GM23248 (cell line): ENCODE data around the gene SPOP. TPM values are rescaled to one million over a fixed set of nuclear protein-coding genes. Genes with fewer than 3 reads are reported as not detected.

Source experiments
- DNase-seq: peaks from one replicate; pipeline ENCODE4 v3.0.0-alpha.2; 2015
- H2AFZ ChIP-seq: fragments of 200-600 bp; sonication (generic); 2 replicates; pipeline ENCODE4 v1.6.1; 2016; ENCODE audit warnings: antibody characterized with exemption
- H3F3A ChIP-seq: fragments of 200-600 bp; sonication (generic); 2 replicates; pipeline ENCODE4 v1.6.1; 2016; ENCODE audit warnings: mild to moderate bottlenecking, antibody characterized with exemption, mixed run types; ENCODE audit not compliant: insufficient read depth
- H3K27ac ChIP-seq: fragments of 200-600 bp; sonication (generic); 2 replicates; pipeline ENCODE4 v1.5.1; 2016; ENCODE audit warnings: mild to moderate bottlenecking
- H3K27me3 ChIP-seq: fragments of 200-600 bp; sonication (generic); replicated peaks from 2 replicates; pipeline ENCODE4 v1.6.1; 2016; ENCODE audit warnings: mild to moderate bottlenecking; ENCODE audit not compliant: insufficient read depth
- H3K36me3 ChIP-seq: fragments of 200-600 bp; sonication (generic); 2 replicates; pipeline ENCODE4 v1.6.1; 2016; ENCODE audit warnings: low read depth, mild to moderate bottlenecking
- H3K4me1 ChIP-seq: fragments of 200-600 bp; sonication (generic); 2 replicates; pipeline ENCODE4 v1.6.1; 2016; ENCODE audit warnings: mild to moderate bottlenecking; ENCODE audit not compliant: insufficient read depth
- H3K4me2 ChIP-seq: fragments of 200-600 bp; sonication (generic); one replicate; pipeline ENCODE4 v1.6.1; 2016; ENCODE audit warnings: mild to moderate bottlenecking; ENCODE audit not compliant: unreplicated experiment
- H3K4me3 ChIP-seq: fragments of 200-600 bp; sonication (generic); 2 replicates; pipeline ENCODE4 v1.5.1; 2016; ENCODE audit warnings: mild to moderate bottlenecking
- H3K79me2 ChIP-seq: fragments of 200-600 bp; sonication (generic); 2 replicates; pipeline ENCODE4 v1.6.1; 2016; ENCODE audit warnings: mild to moderate bottlenecking; ENCODE audit not compliant: insufficient read depth
- H3K9ac ChIP-seq: fragments of 200-600 bp; sonication (generic); 2 replicates; pipeline ENCODE4 v1.6.1; 2016; ENCODE audit warnings: mild to moderate bottlenecking
- H3K9me2 ChIP-seq: fragments of 200-600 bp; sonication (generic); 2 replicates; pipeline ENCODE4 v1.6.1; 2016; ENCODE audit warnings: mixed run types, mild to moderate bottlenecking, moderate library complexity; ENCODE audit not compliant: insufficient read depth
- H3K9me3 ChIP-seq: fragments of 200-600 bp; sonication (generic); one replicate; pipeline ENCODE4 v1.6.1; 2017; ENCODE audit warnings: low read depth
- H4K20me1 ChIP-seq: fragments of 200-600 bp; sonication (generic); 2 replicates; pipeline ENCODE4 v1.6.0; 2016; ENCODE audit not compliant: insufficient read depth
- EZH2 ChIP-seq: fragments of 200-600 bp; sonication (generic); IDR thresholded peaks from 2 replicates; pipeline ENCODE4 v1.6.1; 2018; ENCODE audit warnings: antibody characterized with exemption, mild to moderate bottlenecking; ENCODE audit not compliant: insufficient read depth, poor library complexity, severe bottlenecking
- EZH2phosphoT487 ChIP-seq: fragments of 200-600 bp; sonication (generic); IDR thresholded peaks from 2 replicates; pipeline ENCODE4 v1.6.1; 2018; ENCODE audit warnings: antibody characterized with exemption, moderate library complexity, mild to moderate bottlenecking, low read depth; ENCODE audit not compliant: insufficient read depth
- WGBS, 2 experiments: methylation state at CpG; one replicate each; pipeline ENCODE4 v1.1.6; 2015 to 2017; ENCODE audit warnings: low lambda C conversion rate in 2 of 2, low coverage in 1 of 2; ENCODE audit errors: missing lambda C conversion rate in 2 of 2; 5-methylcytosine and 5-hydroxymethylcytosine counted together
- in situ Hi-C: fragments of 300-500 bp; cut with MboI; formaldehyde crosslinking; loops from 2 replicates; pipeline ENCODE4 v1.15.0; 2020
- polyA plus RNA-seq: library from polyadenylated mRNA; unstranded; fragments of >200 nt; fragmentation: Nextera tagmentation; extraction: Ambion mirVana; gene quantifications from 2 replicates; pipeline ENCODE4 v1.2.1, GENCODE V29; 2016
- total RNA-seq: library from RNA; depleted of rRNA; stranded (reverse); fragments of >200 nt; shearing (Covaris generic); gene quantifications from 2 replicates; pipeline ENCODE4 v1.2.3, GENCODE V29; 2014

The SPOP gene
- total and polyA plus RNA-seq, 2 experiments from 2014 or later, result 64.1 to 69.8 TPM

- Histone ChIP-seq H3K27me3 (no peaks in the 10 kb centered on the region), H4K20me1 (peaks cover 4% of the 10 kb centered on the region; the same call in 1 of the 2 replicates), H3K9me2 (no peaks in the 10 kb centered on the region), H3F3A (peaks cover 18% of the 10 kb centered on the region), H3K4me1 (peaks cover 30% of the 10 kb centered on the region), H3K9me3 (no peaks in the 10 kb centered on the region), H3K4me3 (peak overlapping the region; percentile 44), H3K79me2 (peaks cover 100% of the 10 kb centered on the region), H3K27ac (peak overlapping the region; percentile 61), H2AFZ (peak overlapping the region; percentile 26; the same call in 1 of the 2 replicates), H3K36me3 (0 out of 2 replicates have a peak, but pooled peaks cover 10% of the 10 kb centered on the region), H3K4me2 (peak overlapping the region; percentile 81), H3K9ac (peak overlapping the region; percentile 55)
- no peak for TF ChIP-seq EZH2
- no peak for TF ChIP-seq EZH2phosphoT487
- 15% methylated on average over 4 of the region's 4 CpGs for WGBS, 2 experiments
- in situ Hi-C loops, result no loop called here
- DNase-seq, result peak; percentile 54
These were observed 7.3 kb downstream of the SPOP start for GRCh38 chr17:49670641-49671040.

GRCh38 chr17:49670002-49670401 lies 7.9 kb downstream of the SPOP start:
- peaks cover 4% of the 10 kb centered on the region; the same call in 1 of the 2 replicates for H4K20me1 ChIP-seq
- in situ Hi-C loops, result no loop called here
- 0 out of 2 replicates have a peak, but pooled peaks cover 6% of the 10 kb centered on the region for H3K36me3 ChIP-seq
- no peaks in the 10 kb centered on the region for H3K9me2 ChIP-seq
- peak overlapping the region; percentile 55 for H3K9ac ChIP-seq
- peaks cover 26% of the 10 kb centered on the region for H3K4me1 ChIP-seq
- H2AFZ ChIP-seq, result no peak overlapping the region
- DNase-seq, result peak; percentile 9
- no peak for TF ChIP-seq EZH2phosphoT487
- no peak for TF ChIP-seq EZH2
- H3K4me2 ChIP-seq, result peak overlapping the region; percentile 81
- no peaks in the 10 kb centered on the region for H3K27me3 ChIP-seq
- peak overlapping the region; percentile 61 for H3K27ac ChIP-seq
- H3K9me3 ChIP-seq, result no peaks in the 10 kb centered on the region
- 95 to 98% methylated on average over 1 of the region's 1 CpG for WGBS, 2 experiments
- H3K4me3 ChIP-seq, result 0 out of 2 replicates have a peak overlapping the region, but pooled peaks have one; percentile 44
- H3K79me2 ChIP-seq, result peaks cover 100% of the 10 kb centered on the region
- peaks cover 18% of the 10 kb centered on the region for H3F3A ChIP-seq

GRCh38 chr17:49667854-49668253 lies 10.0 kb downstream of the SPOP start:
- no peak overlapping the region for H3K4me2 ChIP-seq
- H3K9ac ChIP-seq, result no peak overlapping the region
- WGBS, 2 experiments, result 96% methylated on average over 2 of the region's 2 CpGs
- peaks cover 18% of the 10 kb centered on the region for H3F3A ChIP-seq
- H3K27me3 ChIP-seq, result no peaks in the 10 kb centered on the region
- no peak overlapping the region for H3K27ac ChIP-seq
- H3K79me2 ChIP-seq, result peaks cover 100% of the 10 kb centered on the region
- TF ChIP-seq EZH2 (no peak), EZH2phosphoT487 (no peak)
- peaks cover 6% of the 10 kb centered on the region; the same call in 1 of the 2 replicates for H4K20me1 ChIP-seq
- H2AFZ ChIP-seq, result no peak overlapping the region
- H3K4me1 ChIP-seq, result peaks cover 19% of the 10 kb centered on the region
- 0 out of 2 replicates have a peak, but pooled peaks cover 6% of the 10 kb centered on the region for H3K36me3 ChIP-seq
- H3K9me2 ChIP-seq, result no peaks in the 10 kb centered on the region
- no peak overlapping the region for H3K4me3 ChIP-seq
- no peaks in the 10 kb centered on the region for H3K9me3 ChIP-seq
- in situ Hi-C loops, result no loop called here
- DNase-seq, result no peak

- no peaks in the 10 kb centered on the region for H3K9me3 ChIP-seq
- no peak overlapping the region for H3K27ac ChIP-seq
- DNase-seq, result no peak
- no peak for TF ChIP-seq EZH2
- no peak for TF ChIP-seq EZH2phosphoT487
- H3K4me1 ChIP-seq, result peaks cover 2% of the 10 kb centered on the region
- peaks cover 1% of the 10 kb centered on the region; the same call in 1 of the 2 replicates for H3F3A ChIP-seq
- peaks cover 4% of the 10 kb centered on the region; the same call in 1 of the 2 replicates for H4K20me1 ChIP-seq
- H2AFZ ChIP-seq, result no peak overlapping the region
- 96 to 100% methylated on average over 3 of the region's 3 CpGs for WGBS, 2 experiments
- in situ Hi-C loops, result no loop called here
- H3K79me2 ChIP-seq, result peaks cover 100% of the 10 kb centered on the region
- no peak overlapping the region for H3K4me3 ChIP-seq
- no peak overlapping the region for H3K9ac ChIP-seq
- no peak overlapping the region for H3K4me2 ChIP-seq
- no peaks in the 10 kb centered on the region for H3K9me2 ChIP-seq
- no peaks in the 10 kb centered on the region for H3K27me3 ChIP-seq
- 0 out of 2 replicates have a peak, but pooled peaks cover 6% of the 10 kb centered on the region for H3K36me3 ChIP-seq
These were observed 13.1 kb downstream of the SPOP start for GRCh38 chr17:49664706-49665211.
